DMS153 treated with DMSO at 0.1 percent for 48 hours (cell line): ENCODE measurements around the gene PZP.
"Not testable (repeated sequence)": the region's sequence is repeated elsewhere in the genome, so short reads cannot be mapped to it uniquely, and the experiment has no call there.

Source experiments
- DNase-seq: peaks from one replicate; lab custom pipeline; 2025; ENCODE audit not compliant: unreplicated experiment; lab: John Stamatoyannopoulos, UW

PZP gene

GRCh38 chr12:9208229-9208628 lies at the start of gene PZP:
TSS of gene PZP (minus strand) at chr12:9208395. CDS start at chr12:9208341, 54 bp downstream.
- no peak for DNase-seq

GRCh38 chr12:9256758-9257405 lies 48.7 kb upstream of the PZP start:
- DNase-seq: no peak

GRCh38 chr12:9256341-9256740 lies 48.1 kb upstream of the PZP start:
- DNase-seq: no peak

- no peak for DNase-seq
Measured at GRCh38 chr12:9255837-9256236, 47.6 kb upstream of the PZP start.

- no peak for DNase-seq
Measured at GRCh38 chr12:9253464-9253863, 45.3 kb upstream of the PZP start.

GRCh38 chr12:9252791-9253190 lies 44.6 kb upstream of the PZP start:
- DNase-seq: not testable (repeated sequence)

GRCh38 chr12:9252256-9252655 lies 44.1 kb upstream of the PZP start:
- no peak for DNase-seq

GRCh38 chr12:9248435-9248834 lies 40.2 kb upstream of the PZP start:
- DNase-seq: no peak

- no peak for DNase-seq
Measured at GRCh38 chr12:9244894-9245293, 36.7 kb upstream of the PZP start.

GRCh38 chr12:9243999-9244649 lies 35.9 kb upstream of the PZP start:
- DNase-seq: no peak

- DNase-seq: no peak
Measured at GRCh38 chr12:9241301-9241700, 33.1 kb upstream of the PZP start.

GRCh38 chr12:9240776-9241175 lies 32.6 kb upstream of the PZP start:
- no peak for DNase-seq

- DNase-seq: not testable (repeated sequence)
Measured at GRCh38 chr12:9240004-9240635, 31.9 kb upstream of the PZP start.

- no peak for DNase-seq
Measured at GRCh38 chr12:9237286-9237685, 29.1 kb upstream of the PZP start.

GRCh38 chr12:9235519-9235918 lies 27.3 kb upstream of the PZP start:
- DNase-seq: no peak

- no peak for DNase-seq
Measured at GRCh38 chr12:9227950-9228349, 19.8 kb upstream of the PZP start.

- DNase-seq: no peak
Measured at GRCh38 chr12:9223830-9224229, 15.6 kb upstream of the PZP start.

GRCh38 chr12:9221483-9221882 lies 13.3 kb upstream of the PZP start:
- no peak for DNase-seq

GRCh38 chr12:9221011-9221410 lies 12.8 kb upstream of the PZP start:
- not testable (repeated sequence) for DNase-seq

- no peak for DNase-seq
Measured at GRCh38 chr12:9214534-9214933, 6.3 kb upstream of the PZP start.

- DNase-seq: no peak
Measured at GRCh38 chr12:9211687-9212086, 3.5 kb upstream of the PZP start.

- no peak for DNase-seq
Measured at GRCh38 chr12:9204380-9204779, 3.8 kb downstream of the PZP start.
